MV-4-11 (cell line): Measurements from ENCODE around the gene PITPNM3.

Experiments used
- DNase-seq: peaks from one replicate; lab custom pipeline; 2025; lab: John Stamatoyannopoulos, UW

The PITPNM3 gene

DNA sequence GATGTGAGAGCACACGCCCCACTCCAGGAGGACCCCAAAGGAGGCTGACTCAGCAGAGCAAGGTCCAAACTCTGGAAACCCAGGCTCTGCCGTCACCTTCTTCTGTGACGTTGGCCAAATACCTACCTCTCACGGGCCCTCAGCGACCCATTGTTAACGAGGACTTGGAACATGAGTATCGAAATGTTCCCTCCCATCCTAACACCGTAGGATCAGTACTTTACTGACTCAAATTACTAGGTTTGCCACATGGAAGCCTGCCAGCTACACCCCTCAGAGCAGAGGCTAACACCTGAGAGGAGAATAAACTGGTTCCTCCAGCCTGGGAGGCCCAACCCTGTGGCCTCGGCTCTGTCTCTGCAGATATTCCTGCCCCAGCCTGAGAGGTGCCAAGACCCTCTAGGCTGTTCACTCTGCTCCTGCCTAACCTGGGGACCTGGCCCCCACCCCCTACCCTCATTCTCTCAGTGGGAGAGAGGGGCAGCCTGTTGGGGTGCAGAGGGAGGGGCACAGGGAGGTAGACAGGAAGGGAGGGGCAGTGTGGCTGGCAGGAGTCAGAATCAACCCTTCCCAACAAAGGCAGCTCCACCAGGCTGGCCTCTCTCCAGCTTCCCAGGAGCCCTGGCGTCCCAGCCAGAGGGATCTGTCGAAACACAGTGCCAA, 4.4 kb downstream of the PITPNM3 start:
- DNase-seq = no peak

DNA sequence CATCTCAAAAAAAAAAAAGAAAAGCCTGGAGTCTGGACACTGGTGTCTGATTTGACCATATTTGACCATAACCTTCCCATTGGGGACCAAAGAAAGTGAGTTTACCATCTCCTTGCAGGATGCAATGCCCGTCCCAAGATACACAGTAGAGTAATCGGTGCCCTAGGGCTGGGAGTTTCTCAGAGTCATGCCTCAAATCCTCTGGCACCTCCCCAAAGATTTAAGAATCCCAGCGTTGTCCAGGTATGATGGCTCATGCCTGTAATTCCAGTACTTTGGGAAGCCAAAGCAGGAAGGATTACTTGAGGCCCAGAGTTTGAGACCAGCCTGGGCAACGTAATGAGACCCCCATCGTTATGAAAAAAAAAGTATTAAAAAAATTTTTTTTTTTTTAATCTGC, 5.0 kb downstream of the PITPNM3 start:
- no peak for DNase-seq

- DNase-seq = no peak
These were observed 6.8 kb downstream of the PITPNM3 start for GRCh38 chr17:6549384-6550036.

- DNase-seq = no peak
These were observed 7.6 kb downstream of the PITPNM3 start for GRCh38 chr17:6548578-6549330.

- DNase-seq = no peak
These were observed 8.3 kb downstream of the PITPNM3 start for GRCh38 chr17:6548034-6548433.

DNA sequence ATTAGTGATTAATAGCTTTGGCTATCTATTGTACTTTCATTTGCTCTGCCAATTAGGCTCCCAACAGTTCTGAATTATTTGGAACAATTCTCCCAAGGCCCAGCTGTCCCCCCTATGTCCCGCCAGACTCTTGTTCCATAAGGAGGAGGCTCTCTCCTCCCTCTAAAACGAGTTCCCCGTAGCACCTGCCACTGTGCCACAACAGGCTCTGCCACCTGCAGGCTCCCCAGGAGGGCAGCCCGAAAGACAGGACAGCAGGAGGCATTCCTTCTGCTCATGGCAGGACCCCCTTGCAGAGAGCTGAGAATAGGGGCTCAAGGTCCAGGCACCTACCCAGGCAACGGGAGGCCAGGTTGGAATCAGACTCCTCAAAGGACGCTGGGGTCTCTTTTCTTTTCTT, 9.0 kb downstream of the PITPNM3 start:
- DNase-seq = no peak

DNA sequence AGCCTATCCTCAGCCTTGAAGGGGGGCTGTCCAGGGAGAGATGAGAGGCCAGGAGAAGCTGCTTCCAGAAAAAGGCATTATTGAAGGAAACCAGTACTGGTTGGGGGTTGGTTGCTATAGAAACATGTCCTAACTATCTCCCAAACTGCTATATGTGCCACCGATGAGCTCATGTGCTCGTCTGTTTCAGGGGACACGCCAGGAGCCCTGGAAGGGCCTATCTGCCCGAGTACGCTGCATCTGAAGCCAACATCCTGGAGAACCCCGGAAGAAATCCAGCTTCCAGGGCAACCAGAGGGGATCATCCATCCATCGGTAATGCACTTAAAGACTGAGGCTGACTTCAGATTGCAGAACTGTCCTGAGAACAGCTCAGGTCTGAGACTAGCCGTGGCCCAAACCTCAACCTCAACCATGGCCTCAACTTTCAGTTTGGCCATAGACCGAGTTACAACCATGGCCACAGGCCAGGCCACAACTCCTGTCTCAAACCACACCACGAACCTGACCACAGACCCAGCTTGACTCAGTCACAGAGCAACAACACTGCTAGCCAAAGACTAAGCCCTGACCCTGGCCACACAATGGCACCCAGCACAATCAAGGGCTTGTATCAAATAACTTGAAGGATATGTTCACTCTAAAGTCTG, 10.2 kb downstream of the PITPNM3 start:
- peak; percentile 87 for DNase-seq

GRCh38 chr17:6545291-6545690, 11.1 kb downstream of the PITPNM3 start:
- no peak for DNase-seq

GRCh38 chr17:6544011-6544370, 12.4 kb downstream of the PITPNM3 start:
- DNase-seq = no peak

- no peak for DNase-seq
These were observed 13.0 kb downstream of the PITPNM3 start for GRCh38 chr17:6543079-6544010.

DNA sequence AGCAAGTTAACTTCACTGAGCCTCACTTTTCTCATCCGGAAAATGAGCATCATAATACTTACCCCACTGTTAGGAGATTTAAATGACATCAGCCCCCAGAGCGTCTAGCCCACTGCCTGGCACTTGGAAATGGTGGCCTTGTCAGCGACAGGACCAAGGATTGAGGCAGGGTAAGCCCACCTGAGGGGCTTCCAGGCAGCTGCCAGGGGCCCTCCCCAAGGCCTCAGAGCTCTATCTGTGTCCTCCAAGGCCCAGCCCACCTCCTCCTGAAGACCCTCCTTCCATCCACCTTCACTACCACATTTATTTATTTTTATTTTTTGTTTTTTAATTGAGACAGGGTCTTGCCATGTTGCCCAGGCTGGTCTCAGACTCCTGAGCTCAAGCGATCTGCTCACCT, 13.8 kb downstream of the PITPNM3 start:
- DNase-seq = no peak

DNA sequence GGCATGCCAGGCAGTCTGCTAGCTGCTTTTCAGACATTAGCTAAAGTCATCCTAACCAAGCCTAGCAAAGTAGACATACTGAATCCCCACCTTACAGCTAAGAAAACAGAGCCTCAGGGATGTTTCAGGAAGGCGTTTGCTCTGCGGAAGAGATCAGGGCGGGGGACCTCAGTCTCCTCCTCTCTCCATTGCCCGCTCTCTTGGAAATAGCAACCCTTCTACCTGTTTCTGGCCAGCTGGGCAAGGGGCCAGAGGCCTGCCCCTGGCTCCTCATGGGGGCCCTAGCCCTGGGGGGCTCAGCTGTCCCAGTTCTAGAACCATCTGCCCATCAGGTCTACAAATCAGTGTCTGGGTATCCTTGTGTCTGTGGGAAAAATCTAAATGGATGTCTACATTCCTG, 14.5 kb downstream of the PITPNM3 start:
- DNase-seq = no peak

DNA sequence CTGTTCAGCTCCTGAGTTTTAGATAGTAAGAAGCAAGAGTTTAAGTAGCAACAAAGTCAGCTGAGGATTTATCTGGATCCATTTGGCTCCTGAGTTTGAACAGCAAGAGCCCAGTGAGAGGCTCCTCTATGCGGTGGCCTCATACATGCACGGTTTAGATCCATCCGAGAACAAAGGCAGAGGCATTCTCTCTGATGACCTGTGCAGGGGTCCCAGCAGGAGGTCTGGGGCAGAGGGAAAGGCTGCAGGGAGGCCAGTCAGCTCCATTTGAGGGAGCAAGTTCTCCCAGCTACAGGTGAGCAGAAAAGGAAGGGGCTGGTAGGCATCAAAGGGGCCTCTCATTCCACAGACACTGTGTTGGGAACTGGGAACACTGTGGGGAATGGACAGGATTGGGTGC, 16.5 kb downstream of the PITPNM3 start:
- no peak for DNase-seq

GRCh38 chr17:6536566-6537065, 19.7 kb downstream of the PITPNM3 start:
- no peak for DNase-seq

- DNase-seq = no peak
These were observed 20.3 kb downstream of the PITPNM3 start for GRCh38 chr17:6536053-6536452.

DNA sequence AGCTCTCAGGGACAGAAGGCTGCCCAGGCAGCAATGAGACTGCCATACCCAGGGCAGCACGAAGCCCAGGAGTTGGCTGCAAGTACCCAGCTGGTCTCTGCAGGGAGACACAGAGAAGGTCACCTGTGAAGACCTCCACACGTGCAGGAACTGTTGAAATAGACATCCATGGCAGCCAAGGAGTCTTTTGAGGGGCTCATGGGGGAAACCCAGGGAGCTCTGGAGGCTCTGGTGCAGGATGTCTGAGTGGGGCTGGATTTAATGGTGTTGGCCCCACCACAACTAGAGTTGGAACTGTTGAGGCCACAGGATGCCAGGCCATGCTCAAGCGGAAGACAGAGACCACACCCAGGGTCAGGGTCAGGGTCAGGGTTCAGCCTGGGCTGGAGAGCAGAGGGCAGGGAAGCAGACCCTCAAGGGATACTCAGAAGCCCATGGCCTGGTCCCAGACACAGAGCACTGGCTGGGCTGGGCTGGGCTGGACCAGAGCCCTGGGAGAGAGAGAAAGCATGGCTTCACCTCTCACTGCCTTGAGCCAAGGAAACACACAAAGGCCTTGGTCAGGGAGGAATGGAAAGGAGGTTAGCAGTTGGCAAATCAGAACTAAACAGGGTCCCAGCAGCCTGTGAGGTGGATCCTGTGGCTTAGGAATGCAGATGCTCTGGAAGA, 21.4 kb downstream of the PITPNM3 start:
- DNase-seq = no peak

DNA sequence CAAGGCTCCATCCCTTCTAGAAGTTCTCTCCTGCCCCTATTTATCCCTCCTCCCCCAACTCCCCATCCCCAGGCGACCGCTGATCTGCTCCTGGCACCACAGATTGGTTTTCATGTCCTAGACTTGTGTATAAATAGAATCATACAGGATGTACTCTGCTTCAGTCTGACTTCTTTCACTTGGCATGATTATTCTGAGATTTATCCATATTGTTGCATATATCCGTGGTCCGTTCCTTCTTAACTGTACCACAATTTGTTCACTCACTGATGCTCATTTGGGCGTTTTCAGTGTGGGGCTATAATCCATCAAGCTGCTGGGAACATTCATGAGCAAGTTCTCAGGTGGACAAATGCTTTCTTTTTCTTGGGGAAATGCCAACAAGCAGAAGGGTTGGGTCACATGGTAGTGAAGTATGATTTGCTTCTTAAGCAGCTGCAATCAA, 23.9 kb downstream of the PITPNM3 start:
- no peak for DNase-seq

DNA sequence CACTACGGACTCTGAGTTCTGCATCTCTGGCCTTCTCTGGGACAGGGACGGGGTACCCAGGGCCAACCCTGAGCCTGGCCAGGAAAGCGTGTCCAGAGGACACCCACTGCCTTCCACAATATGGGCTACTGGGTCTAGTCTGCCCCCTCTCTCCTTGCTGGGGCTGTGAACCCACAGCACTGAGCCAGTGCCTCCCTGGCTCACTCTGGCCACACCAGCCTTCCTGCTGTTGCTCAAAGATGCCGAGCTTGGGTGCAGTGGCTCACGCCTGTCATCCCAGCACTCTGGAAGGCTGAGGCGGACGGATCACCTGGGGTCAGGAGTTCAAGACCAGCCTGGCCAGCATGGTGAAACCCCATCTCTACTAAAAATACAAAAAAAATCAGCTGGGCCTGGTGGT, 24.8 kb downstream of the PITPNM3 start:
- no peak for DNase-seq

DNA sequence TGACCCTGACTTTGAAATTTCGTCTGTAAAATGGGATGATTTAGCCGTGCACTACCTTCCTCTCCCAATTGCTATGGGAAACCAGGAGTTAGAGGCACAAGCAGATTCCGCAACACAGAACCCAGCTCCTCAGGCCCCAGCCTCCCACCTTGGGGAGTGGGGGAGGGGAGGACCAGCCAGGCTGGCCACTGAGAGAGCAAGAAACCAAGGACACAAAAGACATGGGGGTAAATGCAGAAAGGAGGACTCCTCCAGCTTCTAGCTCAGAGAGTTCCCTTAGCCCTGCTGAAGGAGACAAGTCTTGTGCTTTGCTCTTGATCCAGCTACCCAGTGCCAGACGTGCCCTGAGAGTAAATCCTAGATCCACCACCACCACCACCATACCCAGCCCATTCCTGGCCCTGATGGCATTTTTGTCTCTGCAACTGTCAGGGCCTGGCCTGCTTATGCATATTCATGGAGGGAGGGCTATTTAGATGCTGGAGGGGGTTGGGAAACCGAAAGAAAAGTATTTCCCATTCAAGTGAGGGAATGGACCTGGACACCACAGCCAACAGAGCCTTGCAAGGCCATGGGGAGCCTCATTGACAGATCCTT, 25.9 kb downstream of the PITPNM3 start:
- no peak for DNase-seq

DNA sequence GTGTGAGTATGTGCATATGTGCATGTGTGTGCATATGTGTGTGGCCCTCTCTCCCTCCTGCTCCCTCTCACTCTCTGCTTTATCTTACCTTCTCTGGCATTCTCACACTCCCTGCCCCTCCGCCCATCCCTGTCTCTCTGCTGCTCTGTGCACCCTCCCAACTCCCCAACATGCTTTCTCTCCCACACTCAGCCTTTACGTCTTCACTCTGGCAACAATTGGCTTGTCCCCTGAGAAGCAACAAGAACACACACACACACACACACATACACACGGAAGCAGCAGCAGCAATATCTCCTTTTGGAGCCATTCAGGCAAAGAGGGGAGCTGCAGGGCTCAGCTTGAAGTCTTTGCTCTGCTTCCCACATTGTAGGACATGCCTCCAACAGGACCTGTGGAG, 27.8 kb downstream of the PITPNM3 start:
- DNase-seq = no peak
